HepG2 (cell line): ENCODE data around the gene NPEPL1. TPM values are rescaled to one million over a fixed set of nuclear protein-coding genes. Genes with fewer than 3 reads are reported as not detected.

Experiments used
- ATAC-seq: fragments of 200-7000 bp; cut with Tn5 transposase; 3 replicates; pipeline ENCODE4 v1.9.1; 2020; ENCODE audit warnings: mild to moderate bottlenecking, moderate library complexity
- BruUV-seq: library from RNA; stranded (reverse); fragments of 400-500 nt; replicated peaks from 2 replicates; lab custom pipeline; 2021; lab: Mats Ljungman, UMichigan
- CTCF ChIA-PET: fragments of 300-600 bp; formaldehyde crosslinking; extraction: SDS; loops from one replicate; lab custom pipeline; 2021; ENCODE audit warnings: low total read pairs, inconsistent platforms, low intra/inter-chr PET ratio; lab: Yijun Ruan, JAX
- POLR2A ChIA-PET: fragments of 350-600 bp; sonication (Branson Sonifier 250); formaldehyde crosslinking; loops from one replicate; lab custom pipeline; 2020; ENCODE audit warnings: antibody characterized with exemption, inconsistent platforms; lab: Yijun Ruan, JAX
- DNase-seq: peaks from one replicate; pipeline ENCODE4 v3.0.0-alpha.2; 2015; ENCODE audit warnings: low spot score
- FAIRE-seq: peaks from 3 replicates; lab custom pipeline; 2011; peaks lifted over from hg19 to GRCh38; lab: Jason Lieb, UNC
- H2AFZ ChIP-seq: one replicate; pipeline ENCODE4 v1.6.1; 2011; ENCODE audit warnings: low read length, inconsistent platforms
- H3K27ac ChIP-seq: fragments of 300-600 bp; 3 replicates; pipeline ENCODE4 v1.8.0; 2011; ENCODE audit warnings: mixed run types, mild to moderate bottlenecking, mixed read lengths, low read length, inconsistent platforms; ENCODE audit not compliant: insufficient read depth; ENCODE audit errors: extremely low read length
- H3K27me3 ChIP-seq, 2 experiments: fragments of 200-600 bp in 1 of 2; 2 replicates in 1 of 2; 3 replicates in 1 of 2; pipeline versions ENCODE4 v1.6.0 to v1.8.0; 2011; ENCODE audit warnings: low read length in 2 of 2, mild to moderate bottlenecking in 2 of 2, moderate library complexity in 2 of 2, inconsistent platforms in 1 of 2; ENCODE audit not compliant: insufficient read depth in 2 of 2, control insufficient read depth in 1 of 2
- H3K36me3 ChIP-seq, 2 experiments: fragments of 200-600 bp in 1 of 2; replicated peaks in 1 of 2; 2 replicates in 1 of 2; 3 replicates in 1 of 2; pipeline versions ENCODE4 v1.5.1 to v1.8.0; 2011; ENCODE audit warnings: low read length in 2 of 2, inconsistent platforms in 1 of 2; ENCODE audit not compliant: insufficient read depth in 2 of 2, control insufficient read depth in 1 of 2
- H3K4me1 ChIP-seq: 2 replicates; pipeline ENCODE4 v1.5.1; 2012; ENCODE audit warnings: low read length, inconsistent platforms; ENCODE audit not compliant: insufficient read depth
- H3K4me2 ChIP-seq: 2 replicates; pipeline ENCODE4 v1.6.0; 2011; ENCODE audit warnings: low read depth, low read length, inconsistent platforms
- H3K4me3 ChIP-seq, 3 experiments: fragments of 200-600 bp in 1 of 3; sonication (generic), shearing (Covaris generic) in 1 of 3; replicated peaks in 1 of 3; 2 replicates each; pipeline ENCODE4 v1.5.1; 2011 to 2016; ENCODE audit warnings: low read length in 3 of 3, inconsistent platforms in 2 of 3, low read depth in 2 of 3, mild to moderate bottlenecking in 2 of 3, control low read depth in 1 of 3, mixed read lengths in 1 of 3; ENCODE audit not compliant: insufficient read depth in 1 of 3
- H3K79me2 ChIP-seq: one replicate; pipeline ENCODE4 v1.6.1; 2011; ENCODE audit warnings: low read length, inconsistent platforms; ENCODE audit not compliant: insufficient read depth
- H3K9ac ChIP-seq: 2 replicates; pipeline ENCODE4 v1.6.0; 2011; ENCODE audit warnings: mild to moderate bottlenecking, low read depth, low read length, inconsistent platforms; ENCODE audit not compliant: insufficient read depth
- H3K9me3 ChIP-seq: 2 replicates; pipeline ENCODE4 v1.5.1; 2012; ENCODE audit warnings: mild to moderate bottlenecking, low read length
- H4K20me1 ChIP-seq: 2 replicates; pipeline ENCODE4 v1.6.0; 2011; ENCODE audit warnings: inconsistent platforms, mild to moderate bottlenecking, low read length, moderate library complexity; ENCODE audit not compliant: insufficient read depth
- ATF7-NPFF ChIP-seq: sonication (generic); formaldehyde crosslinking; IDR thresholded peaks from 2 replicates; pipeline ENCODE4 v1.8.1; 2023; ENCODE audit warnings: mild to moderate bottlenecking, low read depth, missing genetic modification reagents, moderate library complexity
- FOSL1 ChIP-seq: sonication (generic); formaldehyde crosslinking; IDR thresholded peaks from 2 replicates; pipeline ENCODE4 v1.9.0; 2021; ENCODE audit warnings: missing genetic modification reagents, borderline replicate concordance
- KDM5A ChIP-seq: fragments of 200-600 bp; sonication (generic); IDR thresholded peaks from 2 replicates; pipeline ENCODE4 v1.7.0; 2018; ENCODE audit warnings: antibody characterized with exemption, mild to moderate bottlenecking, low read length, borderline replicate concordance
- NFKBIZ ChIP-seq: IDR thresholded peaks from 2 replicates; pipeline ENCODE4 v1.6.1; 2018; ENCODE audit warnings: missing genetic modification reagents, missing compliant biosample characterization
- TCF12 ChIP-seq, 2 experiments: fragments of 450-650 bp in 1 of 2; sonication (generic) in 1 of 2; formaldehyde crosslinking in 1 of 2; IDR thresholded peaks; 2 replicates each; pipeline versions ENCODE4 v1.6.1 to v1.8.0; 2017 to 2022; ENCODE audit warnings: antibody characterized with exemption in 1 of 2, mild to moderate bottlenecking in 1 of 2, missing genetic modification reagents in 1 of 2, moderate library complexity in 1 of 2
- TERF1 ChIP-seq: sonication (generic); formaldehyde crosslinking; IDR thresholded peaks from 2 replicates; pipeline ENCODE4 v1.8.0; 2022; ENCODE audit warnings: mild to moderate bottlenecking, missing genetic modification reagents, moderate library complexity
- ZFP91 ChIP-seq: sonication (generic); formaldehyde crosslinking; IDR thresholded peaks from 2 replicates; pipeline ENCODE4 v1.9.0; 2022; ENCODE audit warnings: missing genetic modification reagents, mild to moderate bottlenecking, borderline replicate concordance
- ZMYM3 ChIP-seq: sonication (generic); formaldehyde crosslinking; IDR thresholded peaks from 2 replicates; pipeline ENCODE4 v1.5.1; 2020; ENCODE audit warnings: mild to moderate bottlenecking, missing genetic modification reagents
- ZSCAN12 ChIP-seq: sonication (generic); formaldehyde crosslinking; IDR thresholded peaks from 2 replicates; pipeline ENCODE4 v1.9.0; 2021; ENCODE audit warnings: mild to moderate bottlenecking, missing genetic modification reagents
- WGBS: methylation state at CpG from one replicate; pipeline ENCODE4 v1.1.6; 2017; ENCODE audit warnings: low lambda C conversion rate; 5-methylcytosine and 5-hydroxymethylcytosine counted together
- in situ Hi-C: cut with HindIII; loops from 2 replicates; pipeline ENCODE4 v1.10.0; 2017; ENCODE audit warnings: low pct_unique_long_range_greater_than_20kb; ENCODE audit not compliant: extremely low pct_ligation_motif_present
- intact Hi-C: fragments of 100-400 bp; cut with micrococcal nuclease; formaldehyde crosslinking; loops from one replicate; pipeline ENCODE4 v1.10.0; 2022; ENCODE audit not compliant: unreplicated experiment
- polyA plus RNA-seq, 8 experiments: library from polyadenylated mRNA; depleted of rRNA in 3 of 8; stranded (reverse) in 7 of 8; unstranded in 1 of 8; fragments of >200 nt; fragmentation: Illumina TruSeq in 4 of 8; extraction: Trizol in 4 of 8; gene quantifications; 2 replicates each; pipeline versions ENCODE4 v1.2.1 to v1.2.3, GENCODE V29; 2011 to 2016; ENCODE audit warnings: low read depth in 4 of 8, missing spikeins in 1 of 8, mixed read lengths in 1 of 8; ENCODE audit not compliant: insufficient read depth in 1 of 8
- total RNA-seq, 5 experiments: library from RNA; depleted of rRNA; stranded (reverse); fragments of >200 nt; fragmentation: Illumina TruSeq; extraction: Trizol; gene quantifications; 2 replicates each; pipeline ENCODE4 v1.2.3, GENCODE V29; 2016; ENCODE audit warnings: low read depth in 1 of 5

The NPEPL1 gene
- total and polyA plus RNA-seq, 2 of the 13 experiments (the other 11 are each of a cell fraction or from before 2014, with no cell fraction given) = 4.1 to 7.5 TPM

GRCh38 chr20:58745391-58745790 lies 52.8 kb downstream of the NPEPL1 start:
- Histone ChIP-seq H4K20me1 (no peaks in the 10 kb centered on the region), H3K9ac (no peak overlapping the region), H3K27ac (no peak overlapping the region), H3K9me3 (no peaks in the 10 kb centered on the region), H3K4me2 (no peak overlapping the region), H3K36me3 (no peaks in the 10 kb centered on the region), H3K4me3 (no peak overlapping the region), H3K27me3 (peaks cover 4 to 41% of the 10 kb centered on the region in 2 experiments; a peak in 4 of 5 replicates), H3K79me2 (no peaks in the 10 kb centered on the region), H3K4me1 (no peaks in the 10 kb centered on the region), H2AFZ (no peak overlapping the region)
- 0% methylated on average over 1 of the region's 1 CpG for WGBS
- no peak for FAIRE-seq
- ATAC-seq = no peak
- TF ChIP-seq ZFP91 (CRISPR knock-in tag) (no peak), TERF1 (CRISPR knock-in tag) (no peak), KDM5A (no peak), ZSCAN12 (CRISPR knock-in tag) (no peak), FOSL1 (CRISPR knock-in tag) (no peak), TCF12 (IDR thresholded peaks at IDR 0.05) (no peak), TCF12 (CRISPR knock-in tag; IDR thresholded peaks at IDR 0.05) (no peak), ATF7-NPFF (CRISPR knock-in tag) (no peak), NFKBIZ (CRISPR knock-in tag) (no peak), ZMYM3 (CRISPR knock-in tag) (no peak)
- in situ Hi-C loops = no loop called here
- DNase-seq = no peak
- POLR2A ChIA-PET = no interaction called here
- BruUV-seq = no TSS peak
- CTCF ChIA-PET = no interaction called here
- intact Hi-C loops = no loop called here
